SHP77 treated with DMSO at 0.1 percent for 48 hours (cell line): ENCODE results near the gene USP46.

ENCODE experiments used
- DNase-seq: peaks from one replicate; lab custom pipeline; 2025; lab: John Stamatoyannopoulos, UW

Gene USP46

GRCh38 chr4:52618795-52619590, 40.1 kb downstream of the USP46 start:
- no peak for DNase-seq

GRCh38 chr4:52617336-52618020, 41.6 kb downstream of the USP46 start:
- no peak for DNase-seq

GRCh38 chr4:52614241-52614640, 44.9 kb downstream of the USP46 start:
- no peak for DNase-seq

- DNase-seq, result no peak
Observed at GRCh38 chr4:52612341-52612740, 46.8 kb downstream of the USP46 start.

GRCh38 chr4:52611030-52611555, 48.0 kb downstream of the USP46 start:
- DNase-seq, result no peak

GRCh38 chr4:52606726-52607125, 52.4 kb downstream of the USP46 start:
- DNase-seq, result no peak

- DNase-seq, result no peak
Observed at GRCh38 chr4:52606040-52606439, 53.1 kb downstream of the USP46 start.

- DNase-seq, result no peak
Observed at GRCh38 chr4:52604215-52604614, 54.9 kb downstream of the USP46 start.

- no peak for DNase-seq
Observed at GRCh38 chr4:52600275-52600674, 58.8 kb downstream of the USP46 start.

GRCh38 chr4:52595001-52595400, 64.1 kb downstream of the USP46 start:
- no peak for DNase-seq

- no peak for DNase-seq
Observed at GRCh38 chr4:52592287-52592686, 66.8 kb downstream of the USP46 start.

- no peak for DNase-seq
Observed at GRCh38 chr4:52588771-52589591, 70.1 kb downstream of the USP46 start.

GRCh38 chr4:52588097-52588496, 71.0 kb downstream of the USP46 start:
- no peak for DNase-seq

GRCh38 chr4:52586069-52586468, 73.0 kb downstream of the USP46 start:
- DNase-seq, result no peak

- DNase-seq, result no peak
Observed at GRCh38 chr4:52585379-52585778, 73.7 kb downstream of the USP46 start.

GRCh38 chr4:52579602-52580272, 79.4 kb downstream of the USP46 start:
- no peak for DNase-seq

GRCh38 chr4:52578951-52579350, 80.2 kb downstream of the USP46 start:
- no peak for DNase-seq

GRCh38 chr4:52577624-52577962, 81.5 kb downstream of the USP46 start:
- DNase-seq, result no peak

- DNase-seq, result no peak
Observed at GRCh38 chr4:52576961-52577623, 82.0 kb downstream of the USP46 start.

- no peak for DNase-seq
Observed at GRCh38 chr4:52576326-52576725, 82.8 kb downstream of the USP46 start.

GRCh38 chr4:52575406-52575805, 83.7 kb downstream of the USP46 start:
- DNase-seq, result no peak
